GM23338 (cell line): ENCODE results near the gene EVI5. TPM values are rescaled to one million over a fixed set of nuclear protein-coding genes. Genes with fewer than 3 reads are reported as not detected.
"Not testable (repeated sequence)": the region's sequence is repeated elsewhere in the genome, so short reads cannot be mapped to it uniquely, and the experiment has no call there.

Experiments
- ATAC-seq: fragments of 200-7000 bp; cut with Tn5 transposase; 3 replicates; pipeline ENCODE4 v1.9.1; 2020
- DNase-seq: peaks from one replicate; pipeline ENCODE4 v3.0.0-alpha.2; 2015; ENCODE audit warnings: low spot score
- H2AFZ ChIP-seq: fragments of 200-600 bp; sonication (generic); 2 replicates; pipeline ENCODE4 v1.8.0; 2016; ENCODE audit warnings: antibody characterized with exemption, mild to moderate bottlenecking, moderate library complexity
- H3F3A ChIP-seq: fragments of 200-600 bp; sonication (generic); replicated peaks from 2 replicates; pipeline ENCODE4 v1.8.0; 2017; ENCODE audit warnings: antibody characterized with exemption, mixed run types, low read depth
- H3K27ac ChIP-seq: fragments of 200-600 bp; sonication (generic); 2 replicates; pipeline ENCODE4 v1.6.1; 2016; ENCODE audit warnings: low read depth
- H3K27me3 ChIP-seq: fragments of 200-600 bp; sonication (generic); 2 replicates; pipeline ENCODE4 v1.8.0; 2016; ENCODE audit warnings: mild to moderate bottlenecking, mixed run types, moderate library complexity; ENCODE audit not compliant: insufficient read depth
- H3K36me3 ChIP-seq: fragments of 200-600 bp; sonication (generic); 2 replicates; pipeline ENCODE4 v1.8.0; 2016; ENCODE audit warnings: mild to moderate bottlenecking; ENCODE audit not compliant: insufficient read depth
- H3K4me1 ChIP-seq: fragments of 200-600 bp; sonication (generic); 2 replicates; pipeline ENCODE4 v1.8.0; 2016; ENCODE audit warnings: mild to moderate bottlenecking, moderate library complexity; ENCODE audit not compliant: insufficient read depth
- H3K4me2 ChIP-seq: fragments of 200-600 bp; sonication (generic); 2 replicates; pipeline ENCODE4 v1.7.1; 2017; ENCODE audit warnings: mixed run types
- H3K4me3 ChIP-seq: fragments of 200-600 bp; sonication (generic); 2 replicates; pipeline ENCODE4 v1.6.1; 2016; ENCODE audit warnings: mixed run types
- H3K79me2 ChIP-seq: fragments of 200-600 bp; sonication (generic); replicated peaks from 2 replicates; pipeline ENCODE4 v1.8.0; 2017; ENCODE audit warnings: mild to moderate bottlenecking; ENCODE audit not compliant: insufficient read depth
- H3K9me2 ChIP-seq: fragments of 200-600 bp; sonication (generic); 2 replicates; pipeline ENCODE4 v1.8.0; 2017; ENCODE audit not compliant: insufficient read depth
- H4K20me1 ChIP-seq: fragments of 200-600 bp; sonication (generic); replicated peaks from 2 replicates; pipeline ENCODE4 v1.8.0; 2017; ENCODE audit warnings: mild to moderate bottlenecking; ENCODE audit not compliant: insufficient read depth
- H3K27ac Mint-ChIP-seq: 2 replicates; pipeline ENCODE4 v1.8.0; 2020; ENCODE audit warnings: inconsistent platforms, mild to moderate bottlenecking, moderate library complexity, mixed read lengths
- H3K27me3 Mint-ChIP-seq: 3 replicates; pipeline ENCODE4 v1.8.0; 2022; ENCODE audit warnings: low read depth, mild to moderate bottlenecking, moderate library complexity, mixed read lengths, inconsistent platforms; ENCODE audit not compliant: insufficient read depth, poor library complexity
- H3K36me3 Mint-ChIP-seq: 3 replicates; pipeline ENCODE4 v1.8.0; 2021; ENCODE audit warnings: low read depth, mild to moderate bottlenecking, inconsistent platforms, moderate library complexity, mixed read lengths
- H3K4me1 Mint-ChIP-seq: 3 replicates; pipeline ENCODE4 v1.8.0; 2020; ENCODE audit warnings: mild to moderate bottlenecking, inconsistent platforms, mixed read lengths
- H3K4me3 Mint-ChIP-seq: 3 replicates; pipeline ENCODE4 v1.8.0; 2021; ENCODE audit warnings: moderate library complexity, mild to moderate bottlenecking, inconsistent platforms, mixed read lengths
- H3K9me3 Mint-ChIP-seq: 3 replicates; pipeline ENCODE4 v1.8.0; 2020; ENCODE audit warnings: moderate library complexity, mild to moderate bottlenecking, inconsistent platforms, mixed read lengths
- EZH2 ChIP-seq: fragments of 200-600 bp; sonication (generic); IDR thresholded peaks from one replicate; pipeline ENCODE4 v1.8.0; 2017; ENCODE audit warnings: antibody characterized with exemption, mild to moderate bottlenecking, low read depth; ENCODE audit not compliant: unreplicated experiment
- NANOG ChIP-seq: IDR thresholded peaks from 2 replicates; pipeline ENCODE4 v1.6.1; 2016; ENCODE audit warnings: antibody characterized with exemption, borderline replicate concordance
- ZNF331 ChIP-seq: fragments of 250-450 bp; sonication (Bioruptor Pico); IDR thresholded peaks from 2 replicates; pipeline ENCODE4 v1.5.0; 2020; ENCODE audit warnings: low read depth, mild to moderate bottlenecking, moderate library complexity
- polyA plus RNA-seq: library from polyadenylated mRNA; unstranded; fragments of >200 nt; fragmentation: Nextera tagmentation; extraction: Ambion mirVana; gene quantifications from 2 replicates; pipeline ENCODE4 v1.2.1, GENCODE V29; 2016
- total RNA-seq: library from RNA; depleted of rRNA; stranded (reverse); fragments of >200 nt; shearing (Covaris generic); gene quantifications from 2 replicates; pipeline ENCODE4 v1.2.3, GENCODE V29; 2014
- TF ChIP-seq, protein P1 (sequence below): fragments of 250-450 bp; sonication (Bioruptor Pico); IDR thresholded peaks from 2 replicates; pipeline ENCODE4 v1.5.0; 2020; ENCODE audit warnings: mild to moderate bottlenecking, moderate library complexity
- TF ChIP-seq, protein P2 (sequence below): IDR thresholded peaks from one replicate; pipeline ENCODE4 v1.6.1; 2018; ENCODE audit warnings: antibody characterized with exemption; ENCODE audit not compliant: unreplicated experiment

EVI5 gene
- total and polyA plus RNA-seq, 2 experiments from 2014 or later: 15.6 to 24.8 TPM

DNA sequence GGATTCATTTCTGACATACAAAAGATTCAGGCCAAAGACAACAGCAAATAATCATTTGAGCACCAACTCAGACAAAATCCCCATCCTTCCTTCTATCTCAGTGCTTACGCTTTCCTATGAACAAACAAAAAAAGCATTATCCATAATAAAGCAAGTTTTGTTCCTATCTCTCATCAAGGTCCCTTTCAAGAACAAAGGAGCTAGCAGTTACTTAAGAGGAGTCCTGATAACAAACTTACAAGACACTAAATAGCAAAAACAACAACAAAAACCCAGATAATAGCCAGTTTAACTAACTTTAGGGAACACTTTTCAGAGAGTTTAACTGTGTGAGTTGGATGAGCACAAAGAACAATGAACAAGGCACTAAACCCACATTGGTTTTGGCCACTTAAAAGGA is 10.5 kb downstream of the EVI5 start (continued):
- TF ChIP-seq, protein P1, sequence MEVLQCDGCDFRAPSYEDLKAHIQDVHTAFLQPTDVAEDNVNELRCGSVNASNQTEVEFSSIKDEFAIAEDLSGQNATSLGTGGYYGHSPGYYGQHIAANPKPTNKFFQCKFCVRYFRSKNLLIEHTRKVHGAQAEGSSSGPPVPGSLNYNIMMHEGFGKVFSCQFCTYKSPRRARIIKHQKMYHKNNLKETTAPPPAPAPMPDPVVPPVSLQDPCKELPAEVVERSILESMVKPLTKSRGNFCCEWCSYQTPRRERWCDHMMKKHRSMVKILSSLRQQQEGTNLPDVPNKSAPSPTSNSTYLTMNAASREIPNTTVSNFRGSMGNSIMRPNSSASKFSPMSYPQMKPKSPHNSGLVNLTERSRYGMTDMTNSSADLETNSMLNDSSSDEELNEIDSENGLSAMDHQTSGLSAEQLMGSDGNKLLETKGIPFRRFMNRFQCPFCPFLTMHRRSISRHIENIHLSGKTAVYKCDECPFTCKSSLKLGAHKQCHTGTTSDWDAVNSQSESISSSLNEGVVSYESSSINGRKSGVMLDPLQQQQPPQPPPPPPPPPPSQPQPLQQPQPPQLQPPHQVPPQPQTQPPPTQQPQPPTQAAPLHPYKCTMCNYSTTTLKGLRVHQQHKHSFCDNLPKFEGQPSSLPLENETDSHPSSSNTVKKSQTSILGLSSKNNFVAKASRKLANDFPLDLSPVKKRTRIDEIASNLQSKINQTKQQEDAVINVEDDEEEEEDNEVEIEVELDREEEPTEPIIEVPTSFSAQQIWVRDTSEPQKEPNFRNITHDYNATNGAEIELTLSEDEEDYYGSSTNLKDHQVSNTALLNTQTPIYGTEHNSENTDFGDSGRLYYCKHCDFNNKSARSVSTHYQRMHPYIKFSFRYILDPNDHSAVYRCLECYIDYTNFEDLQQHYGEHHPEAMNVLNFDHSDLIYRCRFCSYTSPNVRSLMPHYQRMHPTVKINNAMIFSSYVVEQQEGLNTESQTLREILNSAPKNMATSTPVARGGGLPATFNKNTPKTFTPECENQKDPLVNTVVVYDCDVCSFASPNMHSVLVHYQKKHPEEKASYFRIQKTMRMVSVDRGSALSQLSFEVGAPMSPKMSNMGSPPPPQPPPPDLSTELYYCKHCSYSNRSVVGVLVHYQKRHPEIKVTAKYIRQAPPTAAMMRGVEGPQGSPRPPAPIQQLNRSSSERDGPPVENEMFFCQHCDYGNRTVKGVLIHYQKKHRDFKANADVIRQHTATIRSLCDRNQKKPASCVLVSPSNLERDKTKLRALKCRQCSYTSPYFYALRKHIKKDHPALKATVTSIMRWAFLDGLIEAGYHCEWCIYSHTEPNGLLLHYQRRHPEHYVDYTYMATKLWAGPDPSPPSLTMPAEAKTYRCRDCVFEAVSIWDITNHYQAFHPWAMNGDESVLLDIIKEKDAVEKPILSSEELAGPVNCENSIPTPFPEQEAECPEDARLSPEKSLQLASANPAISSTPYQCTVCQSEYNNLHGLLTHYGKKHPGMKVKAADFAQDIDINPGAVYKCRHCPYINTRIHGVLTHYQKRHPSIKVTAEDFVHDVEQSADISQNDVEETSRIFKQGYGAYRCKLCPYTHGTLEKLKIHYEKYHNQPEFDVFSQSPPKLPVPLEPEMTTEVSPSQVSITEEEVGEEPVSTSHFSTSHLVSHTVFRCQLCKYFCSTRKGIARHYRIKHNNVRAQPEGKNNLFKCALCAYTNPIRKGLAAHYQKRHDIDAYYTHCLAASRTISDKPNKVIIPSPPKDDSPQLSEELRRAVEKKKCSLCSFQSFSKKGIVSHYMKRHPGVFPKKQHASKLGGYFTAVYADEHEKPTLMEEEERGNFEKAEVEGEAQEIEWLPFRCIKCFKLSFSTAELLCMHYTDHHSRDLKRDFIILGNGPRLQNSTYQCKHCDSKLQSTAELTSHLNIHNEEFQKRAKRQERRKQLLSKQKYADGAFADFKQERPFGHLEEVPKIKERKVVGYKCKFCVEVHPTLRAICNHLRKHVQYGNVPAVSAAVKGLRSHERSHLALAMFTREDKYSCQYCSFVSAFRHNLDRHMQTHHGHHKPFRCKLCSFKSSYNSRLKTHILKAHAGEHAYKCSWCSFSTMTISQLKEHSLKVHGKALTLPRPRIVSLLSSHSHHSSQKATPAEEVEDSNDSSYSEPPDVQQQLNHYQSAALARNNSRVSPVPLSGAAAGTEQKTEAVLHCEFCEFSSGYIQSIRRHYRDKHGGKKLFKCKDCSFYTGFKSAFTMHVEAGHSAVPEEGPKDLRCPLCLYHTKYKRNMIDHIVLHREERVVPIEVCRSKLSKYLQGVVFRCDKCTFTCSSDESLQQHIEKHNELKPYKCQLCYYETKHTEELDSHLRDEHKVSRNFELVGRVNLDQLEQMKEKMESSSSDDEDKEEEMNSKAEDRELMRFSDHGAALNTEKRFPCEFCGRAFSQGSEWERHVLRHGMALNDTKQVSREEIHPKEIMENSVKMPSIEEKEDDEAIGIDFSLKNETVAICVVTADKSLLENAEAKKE (CRISPR knock-in tag): no peak
- TF ChIP-seq EZH2: no peak

DNA sequence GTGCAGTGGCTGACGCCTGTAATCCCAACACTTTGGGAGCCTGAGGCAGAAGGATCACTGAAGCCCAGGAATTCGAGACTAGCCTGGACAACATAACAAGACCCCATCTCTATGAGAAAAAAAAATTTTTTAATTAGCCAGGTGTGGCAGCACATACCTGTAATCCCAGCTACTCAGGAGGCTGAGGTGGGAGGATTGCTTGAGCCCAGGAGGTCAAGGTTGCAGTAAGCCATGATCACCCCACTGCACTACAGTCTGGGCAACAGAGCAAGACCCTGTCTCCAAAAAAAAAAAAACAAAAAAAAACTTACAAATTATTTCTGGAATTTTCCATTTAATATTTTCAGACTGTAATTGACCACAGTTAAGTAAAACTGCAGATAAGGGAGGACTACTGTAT is 11.2 kb downstream of the EVI5 start:
- not testable (repeated sequence) for H3K4me3 ChIP-seq, H3K27me3 ChIP-seq, H3K36me3 ChIP-seq, H4K20me1 ChIP-seq, ATAC-seq, H3K36me3 Mint-ChIP-seq, H2AFZ ChIP-seq, H3K9me3 Mint-ChIP-seq, H3K27ac Mint-ChIP-seq, H3K27ac ChIP-seq, DNase-seq, H3K4me3 Mint-ChIP-seq, H3K9me2 ChIP-seq, H3K4me2 ChIP-seq, H3K4me1 ChIP-seq, H3F3A ChIP-seq, H3K27me3 Mint-ChIP-seq
- H3K79me2 ChIP-seq: peaks cover 41% of the 10 kb centered on the region
- peaks cover 11% of the 10 kb centered on the region for H3K4me1 Mint-ChIP-seq

DNA sequence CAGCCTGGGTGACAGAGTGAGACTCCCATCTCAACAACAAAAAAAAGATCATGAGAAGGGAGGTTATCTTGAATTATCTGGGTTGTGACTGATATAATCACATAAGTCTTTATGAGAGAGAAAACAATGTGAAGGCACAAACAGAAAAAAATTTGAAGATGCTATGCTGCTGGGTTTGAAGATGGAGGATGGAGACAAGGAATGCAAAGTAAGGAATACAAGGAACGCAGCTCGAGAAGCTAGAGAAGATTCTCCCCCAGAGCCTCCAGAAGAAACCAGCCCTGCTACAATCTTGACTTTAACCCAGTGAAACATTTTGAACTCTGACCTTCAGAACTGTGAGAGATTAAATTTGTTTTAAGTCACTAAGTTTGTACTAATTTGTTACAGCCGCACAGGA is 15.1 kb downstream of the EVI5 start:
- Mint-ChIP-seq H3K36me3 (no peaks in the 10 kb centered on the region), H3K27ac (no peak overlapping the region), H3K27me3 (no peaks in the 10 kb centered on the region), H3K4me3 (no peak overlapping the region), H3K4me1 (peaks cover 11% of the 10 kb centered on the region), H3K9me3 (no peaks in the 10 kb centered on the region)
- no peak for DNase-seq
- no peaks in the 10 kb centered on the region for H3F3A ChIP-seq
- peaks cover 7% of the 10 kb centered on the region; the same call in 1 of the 2 replicates for H4K20me1 ChIP-seq
- no peak overlapping the region for H3K4me2 ChIP-seq
- ATAC-seq: no peak
- H3K9me2 ChIP-seq: no peaks in the 10 kb centered on the region
- H3K27ac ChIP-seq: no peak overlapping the region
- no peaks in the 10 kb centered on the region for H3K27me3 ChIP-seq
- H3K79me2 ChIP-seq: peaks cover 30% of the 10 kb centered on the region
- peaks cover 5% of the 10 kb centered on the region; the same call in 1 of the 2 replicates for H3K4me1 ChIP-seq
- no peak overlapping the region for H3K4me3 ChIP-seq
- no peak overlapping the region for H2AFZ ChIP-seq
- H3K36me3 ChIP-seq: no peaks in the 10 kb centered on the region
- TF ChIP-seq ZNF331: no peak
- TF ChIP-seq, protein P2, sequence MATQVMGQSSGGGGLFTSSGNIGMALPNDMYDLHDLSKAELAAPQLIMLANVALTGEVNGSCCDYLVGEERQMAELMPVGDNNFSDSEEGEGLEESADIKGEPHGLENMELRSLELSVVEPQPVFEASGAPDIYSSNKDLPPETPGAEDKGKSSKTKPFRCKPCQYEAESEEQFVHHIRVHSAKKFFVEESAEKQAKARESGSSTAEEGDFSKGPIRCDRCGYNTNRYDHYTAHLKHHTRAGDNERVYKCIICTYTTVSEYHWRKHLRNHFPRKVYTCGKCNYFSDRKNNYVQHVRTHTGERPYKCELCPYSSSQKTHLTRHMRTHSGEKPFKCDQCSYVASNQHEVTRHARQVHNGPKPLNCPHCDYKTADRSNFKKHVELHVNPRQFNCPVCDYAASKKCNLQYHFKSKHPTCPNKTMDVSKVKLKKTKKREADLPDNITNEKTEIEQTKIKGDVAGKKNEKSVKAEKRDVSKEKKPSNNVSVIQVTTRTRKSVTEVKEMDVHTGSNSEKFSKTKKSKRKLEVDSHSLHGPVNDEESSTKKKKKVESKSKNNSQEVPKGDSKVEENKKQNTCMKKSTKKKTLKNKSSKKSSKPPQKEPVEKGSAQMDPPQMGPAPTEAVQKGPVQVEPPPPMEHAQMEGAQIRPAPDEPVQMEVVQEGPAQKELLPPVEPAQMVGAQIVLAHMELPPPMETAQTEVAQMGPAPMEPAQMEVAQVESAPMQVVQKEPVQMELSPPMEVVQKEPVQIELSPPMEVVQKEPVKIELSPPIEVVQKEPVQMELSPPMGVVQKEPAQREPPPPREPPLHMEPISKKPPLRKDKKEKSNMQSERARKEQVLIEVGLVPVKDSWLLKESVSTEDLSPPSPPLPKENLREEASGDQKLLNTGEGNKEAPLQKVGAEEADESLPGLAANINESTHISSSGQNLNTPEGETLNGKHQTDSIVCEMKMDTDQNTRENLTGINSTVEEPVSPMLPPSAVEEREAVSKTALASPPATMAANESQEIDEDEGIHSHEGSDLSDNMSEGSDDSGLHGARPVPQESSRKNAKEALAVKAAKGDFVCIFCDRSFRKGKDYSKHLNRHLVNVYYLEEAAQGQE: no peak
- TF ChIP-seq NANOG: no peak
